GM12878 (cell line): ENCODE results near the gene ZNF526. TPM values are rescaled to one million over a fixed set of nuclear protein-coding genes. Genes with fewer than 3 reads are reported as not detected.

Experiments used
- ATAC-seq: fragments of 200-7000 bp; cut with Tn5 transposase; 3 replicates; pipeline ENCODE4 v1.9.1; 2020; ENCODE audit warnings: mild to moderate bottlenecking, moderate library complexity
- BruUV-seq: library from RNA; stranded (reverse); fragments of 400-500 nt; replicated peaks from 2 replicates; lab custom pipeline; 2021; lab: Mats Ljungman, UMichigan
- CTCF ChIA-PET: fragments of 300-600 bp; sonication (Branson Sonifier 250); formaldehyde crosslinking; extraction: SDS; loops from one replicate; lab custom pipeline; 2021; ENCODE audit warnings: inconsistent platforms; lab: Yijun Ruan, JAX
- POLR2A ChIA-PET: fragments of 350-600 bp; formaldehyde crosslinking; extraction: SDS; loops from one replicate; lab custom pipeline; 2021; ENCODE audit warnings: inconsistent platforms; lab: Charles Lee
- RAD21 ChIA-PET: fragments of 300-600 bp; sonication (Branson Sonifier 250); formaldehyde crosslinking; loops from one replicate; lab custom pipeline; 2023; ENCODE audit warnings: antibody characterized with exemption; ENCODE audit not compliant: unreplicated experiment; lab: Charles Lee
- SMC1A ChIA-PET: fragments of 300-600 bp; sonication (Branson Sonifier 250); formaldehyde crosslinking; loops from one replicate; lab custom pipeline; 2023; ENCODE audit not compliant: unreplicated experiment, uncharacterized antibody; lab: Charles Lee
- DNase-seq: peaks from one replicate; pipeline ENCODE4 v3.0.0-alpha.2; 2011; ENCODE audit warnings: low read depth, low spot score
- FAIRE-seq: peaks from 3 replicates; lab custom pipeline; 2011; peaks lifted over from hg19 to GRCh38; lab: Jason Lieb, UNC
- H2AFZ ChIP-seq: 2 replicates; pipeline ENCODE4 v1.6.0; 2011; ENCODE audit warnings: low read depth, low read length, control low read depth; ENCODE audit not compliant: control insufficient read depth
- H3K27ac ChIP-seq: 2 replicates; pipeline ENCODE4 v1.5.1; 2011; ENCODE audit warnings: control low read depth; ENCODE audit not compliant: control insufficient read depth, insufficient read depth
- H3K27me3 ChIP-seq, 2 experiments: replicated peaks in 1 of 2; 2 replicates each; pipeline versions ENCODE4 v1.6.0 to v1.6.1; 2011; ENCODE audit warnings: low read length in 1 of 2; ENCODE audit not compliant: control insufficient read depth in 2 of 2, insufficient read depth in 2 of 2
- H3K36me3 ChIP-seq, 2 experiments: 2 replicates each; pipeline ENCODE4 v1.5.1; 2011; ENCODE audit warnings: low read length in 1 of 2; ENCODE audit not compliant: control insufficient read depth in 2 of 2, insufficient read depth in 2 of 2
- H3K4me1 ChIP-seq: 2 replicates; pipeline ENCODE4 v1.6.1; 2011; ENCODE audit warnings: mild to moderate bottlenecking, low read length, moderate library complexity, mixed read lengths; ENCODE audit not compliant: control insufficient read depth, insufficient read depth
- H3K4me2 ChIP-seq: 2 replicates; pipeline ENCODE4 v1.6.0; 2011; ENCODE audit warnings: control low read depth; ENCODE audit not compliant: control insufficient read depth, insufficient read depth
- H3K4me3 ChIP-seq: fragments of 200-600 bp; sonication (generic); 2 replicates; pipeline ENCODE4 v1.5.1; 2016
- H3K79me2 ChIP-seq: 2 replicates; pipeline ENCODE4 v1.6.0; 2011; ENCODE audit warnings: low read length; ENCODE audit not compliant: control insufficient read depth, insufficient read depth
- H3K9ac ChIP-seq: 2 replicates; pipeline ENCODE4 v1.8.0; 2011; ENCODE audit warnings: low read length, control low read depth, mixed read lengths; ENCODE audit not compliant: control insufficient read depth, insufficient read depth
- H3K9me3 ChIP-seq: replicated peaks from 3 replicates; pipeline ENCODE4 v1.5.1; 2011; ENCODE audit warnings: mild to moderate bottlenecking, low read length; ENCODE audit not compliant: control insufficient read depth, insufficient read depth
- H4K20me1 ChIP-seq: 2 replicates; pipeline ENCODE4 v1.6.0; 2011; ENCODE audit not compliant: control insufficient read depth, insufficient read depth
- ATF3 ChIP-seq: IDR thresholded peaks from 2 replicates; pipeline ENCODE4 v1.6.1; 2011; ENCODE audit warnings: low read depth, mild to moderate bottlenecking, low read length, moderate library complexity, borderline replicate concordance; ENCODE audit errors: extremely low read depth
- BCL11A ChIP-seq: IDR thresholded peaks from 2 replicates; pipeline ENCODE4 v1.6.1; 2011; ENCODE audit warnings: low read depth, low read length
- CEBPB ChIP-seq, 2 experiments: fragments of 150-350 bp in 1 of 2; IDR thresholded peaks; 2 replicates each; pipeline ENCODE4 v1.6.1; 2012 to 2014; ENCODE audit warnings: low read depth in 2 of 2, low read length in 2 of 2, borderline replicate concordance in 1 of 2, inconsistent platforms in 1 of 2
- CREB1 ChIP-seq: IDR thresholded peaks from 2 replicates; pipeline ENCODE4 v1.6.1; 2012; ENCODE audit warnings: low read depth, mild to moderate bottlenecking, inconsistent platforms
- DPF2 ChIP-seq: fragments of 450-650 bp; IDR thresholded peaks from 2 replicates; pipeline ENCODE4 v1.6.1; 2017; ENCODE audit warnings: mild to moderate bottlenecking
- E2F4 ChIP-seq: IDR thresholded peaks from 2 replicates; pipeline ENCODE4 v1.6.1; 2012; ENCODE audit warnings: low read depth, low read length, improper control_type of control experiment
- FOXM1 ChIP-seq: IDR thresholded peaks from 2 replicates; pipeline ENCODE4 v1.6.1; 2012; ENCODE audit warnings: low read depth, mild to moderate bottlenecking, inconsistent platforms, low read length, moderate library complexity
- IKZF2 ChIP-seq, 2 experiments: fragments of 450-650 bp; IDR thresholded peaks; 2 replicates each; pipeline ENCODE4 v1.6.1; 2017; ENCODE audit warnings: mild to moderate bottlenecking in 2 of 2, moderate library complexity in 2 of 2
- KLF5 ChIP-seq: fragments of 450-650 bp; IDR thresholded peaks from 2 replicates; pipeline ENCODE4 v1.6.1; 2014; ENCODE audit warnings: mild to moderate bottlenecking; ENCODE audit not compliant: partially characterized antibody
- RUNX3 ChIP-seq: IDR thresholded peaks from 2 replicates; pipeline ENCODE4 v1.6.1; 2012; ENCODE audit warnings: low read length, inconsistent platforms
- SMC3 ChIP-seq: IDR thresholded peaks from 2 replicates; pipeline ENCODE4 v1.6.1; 2011; ENCODE audit warnings: low read length, improper control_type of control experiment, borderline replicate concordance
- SREBF1 ChIP-seq: IDR thresholded peaks from 2 replicates; pipeline ENCODE4 v1.6.1; 2012; ENCODE audit warnings: mild to moderate bottlenecking, low read length
- SUPT20H ChIP-seq: IDR thresholded peaks from 2 replicates; pipeline ENCODE4 v1.6.1; 2011; ENCODE audit warnings: low read depth, mild to moderate bottlenecking, low read length, moderate library complexity, borderline replicate concordance; ENCODE audit not compliant: control insufficient read depth
- TBL1XR1 ChIP-seq: IDR thresholded peaks from 2 replicates; pipeline ENCODE4 v1.6.1; 2012; ENCODE audit warnings: low read depth, low read length, improper control_type of control experiment
- WGBS: methylation state at CpG from one replicate; pipeline ENCODE4 v1.1.6; 2016; ENCODE audit warnings: low lambda C conversion rate; ENCODE audit not compliant: insufficient replicate concordance, insufficient coverage; ENCODE audit errors: missing lambda C conversion rate; 5-methylcytosine and 5-hydroxymethylcytosine counted together
- in situ Hi-C: fragments of 300-500 bp; cut with MboI; formaldehyde crosslinking; loops from 9 replicates; pipeline ENCODE4 v1.14.3; 2018; ENCODE audit warnings: mixed read lengths
- intact Hi-C: fragments of 100-400 bp; cut with micrococcal nuclease; formaldehyde crosslinking; loops from one replicate; pipeline ENCODE4 v1.14.2; 2022; ENCODE audit not compliant: unreplicated experiment
- polyA plus RNA-seq, 11 experiments: library from polyadenylated mRNA; depleted of rRNA in 4 of 11; unstranded in 6 of 11; stranded (reverse) in 5 of 11; fragments of >200 nt; fragmentation: Nextera tagmentation in 4 of 11; fragmentation: Illumina TruSeq in 1 of 11; extraction: Ambion mirVana in 4 of 11; extraction: Trizol in 1 of 11; gene quantifications; 1 replicate in 1 of 11; 2 replicates in 10 of 11; pipeline versions ENCODE4 v1.2.1 to v1.2.3, GENCODE V29; 2011 to 2016; ENCODE audit warnings: inconsistent platforms in 2 of 11, missing spikeins in 2 of 11, low read depth in 1 of 11
- total RNA-seq, 4 experiments: library from RNA; depleted of rRNA in 3 of 4; stranded (reverse); fragments of >200 nt in 3 of 4; fragmentation: Illumina TruSeq in 1 of 4; extraction: Trizol in 1 of 4; gene quantifications; 2 replicates each; pipeline versions ENCODE4 v1.2.1 to v1.2.3, GENCODE V29; 2013 to 2021
- TF ChIP-seq, protein P1 (sequence below): fragments of 450-650 bp; formaldehyde crosslinking; IDR thresholded peaks from 2 replicates; pipeline ENCODE4 v1.5.0; 2022; ENCODE audit warnings: mild to moderate bottlenecking, missing genetic modification characterization
- TF ChIP-seq, protein P2 (sequence below): fragments of 450-650 bp; IDR thresholded peaks from 2 replicates; pipeline ENCODE4 v1.6.1; 2017; ENCODE audit warnings: mild to moderate bottlenecking, moderate library complexity

The ZNF526 gene
- total and polyA plus RNA-seq, 10 of the 15 experiments (the other 5 are each of a cell fraction or from before 2014, with no cell fraction given): 1.8 to 18.3 (median 5.5) TPM

- DNase-seq (no peak), ATAC-seq (no peak), FAIRE-seq (no peak)
- ChIA-PET POLR2A (interaction anchor here (0.6 to 1.4 kb wide), 3 partner anchors 11 to 109 kb away, joined by 3 to 4 read pairs (median 3); partner anchors contain the start of gene GSK3A), CTCF (interaction anchor here (0.7 kb wide), 1 partner anchor 99 kb away, joined by 3 read pairs; no protein-coding TSS in a partner anchor), SMC1A (interaction anchor here (1.0 kb wide), 1 partner anchor 11 kb away, joined by 3 read pairs; no protein-coding TSS in a partner anchor), RAD21 (no interaction called here)
- no peak overlapping the region for H2AFZ ChIP-seq
- TF ChIP-seq BCL11A: no peak
- no peak for TF ChIP-seq CEBPB (IDR thresholded peaks at IDR 0.05; ENCODE audit: borderline replicate concordance in 1 of 2, low read depth in 2 of 2, low read length in 2 of 2)
- TF ChIP-seq ATF3: no peak
- TF ChIP-seq E2F4: no peak
- no peak for TF ChIP-seq SMC3
- TF ChIP-seq, protein P1, sequence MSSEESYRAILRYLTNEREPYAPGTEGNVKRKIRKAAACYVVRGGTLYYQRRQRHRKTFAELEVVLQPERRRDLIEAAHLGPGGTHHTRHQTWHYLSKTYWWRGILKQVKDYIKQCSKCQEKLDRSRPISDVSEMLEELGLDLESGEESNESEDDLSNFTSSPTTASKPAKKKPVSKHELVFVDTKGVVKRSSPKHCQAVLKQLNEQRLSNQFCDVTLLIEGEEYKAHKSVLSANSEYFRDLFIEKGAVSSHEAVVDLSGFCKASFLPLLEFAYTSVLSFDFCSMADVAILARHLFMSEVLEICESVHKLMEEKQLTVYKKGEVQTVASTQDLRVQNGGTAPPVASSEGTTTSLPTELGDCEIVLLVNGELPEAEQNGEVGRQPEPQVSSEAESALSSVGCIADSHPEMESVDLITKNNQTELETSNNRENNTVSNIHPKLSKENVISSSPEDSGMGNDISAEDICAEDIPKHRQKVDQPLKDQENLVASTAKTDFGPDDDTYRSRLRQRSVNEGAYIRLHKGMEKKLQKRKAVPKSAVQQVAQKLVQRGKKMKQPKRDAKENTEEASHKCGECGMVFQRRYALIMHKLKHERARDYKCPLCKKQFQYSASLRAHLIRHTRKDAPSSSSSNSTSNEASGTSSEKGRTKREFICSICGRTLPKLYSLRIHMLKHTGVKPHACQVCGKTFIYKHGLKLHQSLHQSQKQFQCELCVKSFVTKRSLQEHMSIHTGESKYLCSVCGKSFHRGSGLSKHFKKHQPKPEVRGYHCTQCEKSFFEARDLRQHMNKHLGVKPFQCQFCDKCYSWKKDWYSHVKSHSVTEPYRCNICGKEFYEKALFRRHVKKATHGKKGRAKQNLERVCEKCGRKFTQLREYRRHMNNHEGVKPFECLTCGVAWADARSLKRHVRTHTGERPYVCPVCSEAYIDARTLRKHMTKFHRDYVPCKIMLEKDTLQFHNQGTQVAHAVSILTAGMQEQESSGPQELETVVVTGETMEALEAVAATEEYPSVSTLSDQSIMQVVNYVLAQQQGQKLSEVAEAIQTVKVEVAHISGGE (CRISPR knock-in tag): no peak
- TF ChIP-seq, protein P2, sequence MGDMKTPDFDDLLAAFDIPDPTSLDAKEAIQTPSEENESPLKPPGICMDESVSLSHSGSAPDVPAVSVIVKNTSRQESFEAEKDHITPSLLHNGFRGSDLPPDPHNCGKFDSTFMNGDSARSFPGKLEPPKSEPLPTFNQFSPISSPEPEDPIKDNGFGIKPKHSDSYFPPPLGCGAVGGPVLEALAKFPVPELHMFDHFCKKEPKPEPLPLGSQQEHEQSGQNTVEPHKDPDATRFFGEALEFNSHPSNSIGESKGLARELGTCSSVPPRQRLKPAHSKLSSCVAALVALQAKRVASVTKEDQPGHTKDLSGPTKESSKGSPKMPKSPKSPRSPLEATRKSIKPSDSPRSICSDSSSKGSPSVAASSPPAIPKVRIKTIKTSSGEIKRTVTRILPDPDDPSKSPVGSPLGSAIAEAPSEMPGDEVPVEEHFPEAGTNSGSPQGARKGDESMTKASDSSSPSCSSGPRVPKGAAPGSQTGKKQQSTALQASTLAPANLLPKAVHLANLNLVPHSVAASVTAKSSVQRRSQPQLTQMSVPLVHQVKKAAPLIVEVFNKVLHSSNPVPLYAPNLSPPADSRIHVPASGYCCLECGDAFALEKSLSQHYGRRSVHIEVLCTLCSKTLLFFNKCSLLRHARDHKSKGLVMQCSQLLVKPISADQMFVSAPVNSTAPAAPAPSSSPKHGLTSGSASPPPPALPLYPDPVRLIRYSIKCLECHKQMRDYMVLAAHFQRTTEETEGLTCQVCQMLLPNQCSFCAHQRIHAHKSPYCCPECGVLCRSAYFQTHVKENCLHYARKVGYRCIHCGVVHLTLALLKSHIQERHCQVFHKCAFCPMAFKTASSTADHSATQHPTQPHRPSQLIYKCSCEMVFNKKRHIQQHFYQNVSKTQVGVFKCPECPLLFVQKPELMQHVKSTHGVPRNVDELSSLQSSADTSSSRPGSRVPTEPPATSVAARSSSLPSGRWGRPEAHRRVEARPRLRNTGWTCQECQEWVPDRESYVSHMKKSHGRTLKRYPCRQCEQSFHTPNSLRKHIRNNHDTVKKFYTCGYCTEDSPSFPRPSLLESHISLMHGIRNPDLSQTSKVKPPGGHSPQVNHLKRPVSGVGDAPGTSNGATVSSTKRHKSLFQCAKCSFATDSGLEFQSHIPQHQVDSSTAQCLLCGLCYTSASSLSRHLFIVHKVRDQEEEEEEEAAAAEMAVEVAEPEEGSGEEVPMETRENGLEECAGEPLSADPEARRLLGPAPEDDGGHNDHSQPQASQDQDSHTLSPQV: no peak
- TF ChIP-seq FOXM1: no peak
- no peak for TF ChIP-seq SUPT20H
- TF ChIP-seq DPF2: no peak
- no peak for TF ChIP-seq IKZF2 (IDR thresholded peaks at IDR 0.05)
- no peak for TF ChIP-seq RUNX3
- TF ChIP-seq TBL1XR1: no peak
- no peak for TF ChIP-seq SREBF1
- TF ChIP-seq KLF5: no peak
- TF ChIP-seq CREB1: no peak
- H3K27me3 ChIP-seq: no peaks in the 10 kb centered on the region
- peaks cover 33% of the 10 kb centered on the region for H3K79me2 ChIP-seq
- no peak overlapping the region for H3K9ac ChIP-seq
- in situ Hi-C loops (no loop called here), intact Hi-C loops (no loop called here)
- no TSS peak for BruUV-seq
- no peaks in the 10 kb centered on the region for H4K20me1 ChIP-seq
- no peak overlapping the region; the same call in 1 of the 2 replicates for H3K4me2 ChIP-seq
- H3K4me1 ChIP-seq: peaks cover 5% of the 10 kb centered on the region
- 93% methylated on average over 1 of the region's 1 CpG for WGBS
- peaks cover 13 to 28% of the 10 kb centered on the region in 2 experiments for H3K36me3 ChIP-seq
- no peaks in the 10 kb centered on the region for H3K9me3 ChIP-seq
- no peak overlapping the region for H3K27ac ChIP-seq
- H3K4me3 ChIP-seq: no peak overlapping the region
Measured at GRCh38 chr19:42212886-42213285, 7.2 kb upstream of the ZNF526 start.
